ENCODE results near the gene TNS3. TPM values are rescaled to one million over a fixed set of nuclear protein-coding genes. Genes with fewer than 3 reads are reported as not detected.

TNS3 gene
- total and polyA plus RNA-seq, 2 experiments from 2014 or later: 2.7 to 5.7 TPM

- peak in 1 of 2 donors; percentile 21 for DNase-seq (ENCODE audit: low read depth in 1 of 2, low spot score in 1 of 2)
- Histone ChIP-seq H3K4me1 (ENCODE audit: low read depth) (no peaks in the 10 kb centered on the region), H3K27ac (no peak overlapping the region)
Observed at GRCh38 chr7:47535035-47535703, 46.7 kb downstream of the TNS3 start.

GRCh38 chr7:47534322-47535034 lies 47.4 kb downstream of the TNS3 start:
- DNase-seq (ENCODE audit: low read depth in 1 of 2, low spot score in 1 of 2): no peak
- no peaks in the 10 kb centered on the region for H3K9me3 ChIP-seq (ENCODE audit: low read depth)
- H3K27ac ChIP-seq: no peak overlapping the region
- no peaks in the 10 kb centered on the region for H3K4me1 ChIP-seq (ENCODE audit: low read depth)
- H3K4me3 ChIP-seq: no peak overlapping the region
- H3K36me3 ChIP-seq: no peaks in the 10 kb centered on the region
- peaks cover 37% of the 10 kb centered on the region for H3K27me3 ChIP-seq
- no peak for TF ChIP-seq CTCF (IDR thresholded peaks at IDR 0.05; ENCODE audit: low read depth, low read length)

More at GRCh38 chr7:47535035-47535703, 46.7 kb downstream of the TNS3 start:
- Histone ChIP-seq H3K9me3 (ENCODE audit: low read depth) (no peaks in the 10 kb centered on the region), H3K36me3 (no peaks in the 10 kb centered on the region), H3K27me3 (peaks cover 37% of the 10 kb centered on the region), H3K4me3 (no peak overlapping the region)
- TF ChIP-seq CTCF (IDR thresholded peaks at IDR 0.05; ENCODE audit: low read depth, low read length): no peak

- no peaks in the 10 kb centered on the region for H3K9me3 ChIP-seq (ENCODE audit: low read depth)
- H3K4me1 ChIP-seq (ENCODE audit: low read depth): no peaks in the 10 kb centered on the region
- H3K36me3 ChIP-seq: no peaks in the 10 kb centered on the region
- H3K4me3 ChIP-seq: no peak overlapping the region
- no peak overlapping the region for H3K27ac ChIP-seq
- TF ChIP-seq CTCF (IDR thresholded peaks at IDR 0.05; ENCODE audit: low read depth, low read length): no peak
- peaks cover 24% of the 10 kb centered on the region for H3K27me3 ChIP-seq
- no peak for DNase-seq (ENCODE audit: low read depth in 1 of 2, low spot score in 1 of 2)
Observed at GRCh38 chr7:47531584-47532492, 50.1 kb downstream of the TNS3 start.

- H3K27ac ChIP-seq: no peak overlapping the region
- no peaks in the 10 kb centered on the region for H3K4me1 ChIP-seq (ENCODE audit: low read depth)
- no peaks in the 10 kb centered on the region for H3K9me3 ChIP-seq (ENCODE audit: low read depth)
- H3K4me3 ChIP-seq: no peak overlapping the region
- no peak for DNase-seq (ENCODE audit: low read depth in 1 of 2, low spot score in 1 of 2)
- no peaks in the 10 kb centered on the region for H3K36me3 ChIP-seq
- H3K27me3 ChIP-seq: peaks cover 6% of the 10 kb centered on the region
- TF ChIP-seq CTCF (IDR thresholded peaks at IDR 0.05; ENCODE audit: low read depth, low read length): no peak
Observed at GRCh38 chr7:47529826-47530555, 51.9 kb downstream of the TNS3 start.

- DNase-seq (ENCODE audit: low read depth in 1 of 2, low spot score in 1 of 2): no peak
- no peak overlapping the region for H3K27ac ChIP-seq
- no peaks in the 10 kb centered on the region for H3K27me3 ChIP-seq
- H3K4me1 ChIP-seq (ENCODE audit: low read depth): no peaks in the 10 kb centered on the region
- no peaks in the 10 kb centered on the region for H3K36me3 ChIP-seq
- no peak for TF ChIP-seq CTCF (IDR thresholded peaks at IDR 0.05; ENCODE audit: low read depth, low read length)
- H3K4me3 ChIP-seq: no peak overlapping the region
- no peaks in the 10 kb centered on the region for H3K9me3 ChIP-seq (ENCODE audit: low read depth)
Observed at GRCh38 chr7:47529405-47529804, 52.5 kb downstream of the TNS3 start.

Measured in cardiac muscle cell (in vitro differentiated cells and primary cell).